HG02852 (cell line): ENCODE data around the gene VCAN.

Experiments used
- ATAC-seq: cut with Tn5 transposase; IDR thresholded peaks from one replicate; pipeline ENCODE4 v1.9.1; 2021; ENCODE audit warnings: mild to moderate bottlenecking, moderate library complexity; ENCODE audit not compliant: unreplicated experiment

The VCAN gene

DNA sequence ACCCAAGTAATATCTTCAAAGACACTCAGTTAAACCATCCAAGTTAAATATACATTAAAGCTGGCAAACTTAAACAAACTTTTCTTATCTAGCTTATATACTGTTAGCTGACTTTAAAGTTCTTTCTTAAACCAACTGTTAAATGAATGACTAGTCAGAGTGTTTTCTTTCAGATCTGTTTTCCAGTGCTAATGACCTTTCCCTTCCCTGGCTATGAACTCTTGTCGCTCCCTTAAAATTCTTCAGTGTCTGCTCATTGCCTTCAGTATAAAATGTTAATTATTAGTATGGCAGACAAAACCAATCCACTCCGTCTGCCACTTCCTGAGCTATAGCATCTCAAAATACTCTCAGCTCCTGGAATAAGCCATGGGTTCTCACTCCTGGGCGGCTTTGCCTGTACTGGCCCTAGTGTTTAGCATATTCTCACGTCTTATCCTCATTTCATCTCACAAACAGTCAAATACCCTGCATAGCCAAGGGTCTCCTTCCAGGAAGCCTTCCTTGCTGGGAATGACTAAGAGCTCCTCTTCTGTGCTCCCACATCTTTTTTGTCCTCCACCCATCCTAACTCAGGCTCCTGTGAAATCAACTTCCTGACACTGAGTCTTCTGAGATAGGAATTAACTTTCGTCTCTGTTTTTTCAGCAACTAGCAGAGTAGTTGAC is 87.7 kb downstream of the VCAN start:
- no peak for ATAC-seq

DNA sequence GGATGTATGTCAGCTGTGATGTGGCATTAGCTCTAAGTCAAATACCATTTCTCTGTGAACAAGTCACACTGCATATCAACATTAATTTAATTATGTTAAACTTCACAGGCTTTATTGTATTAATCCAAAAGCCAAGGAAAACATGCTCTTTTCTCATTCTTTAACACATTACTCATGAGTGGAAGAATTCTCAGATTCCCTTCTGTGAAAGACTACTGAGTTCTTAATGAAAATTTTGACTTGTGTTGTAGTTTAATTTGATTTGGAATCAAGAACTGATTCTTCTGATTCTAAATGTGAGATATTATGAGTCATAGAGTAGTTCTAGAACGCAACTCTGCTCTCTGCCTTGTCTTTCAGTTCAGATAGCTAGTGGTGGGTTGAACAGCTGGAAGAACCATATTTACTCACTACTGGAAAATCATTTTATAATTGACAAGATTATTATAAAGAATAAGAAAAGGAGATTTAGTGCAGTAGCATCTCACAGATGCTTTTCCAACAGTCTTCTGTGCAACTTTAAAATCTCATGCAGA is 90.6 kb downstream of the VCAN start:
- ATAC-seq, result no peak

DNA sequence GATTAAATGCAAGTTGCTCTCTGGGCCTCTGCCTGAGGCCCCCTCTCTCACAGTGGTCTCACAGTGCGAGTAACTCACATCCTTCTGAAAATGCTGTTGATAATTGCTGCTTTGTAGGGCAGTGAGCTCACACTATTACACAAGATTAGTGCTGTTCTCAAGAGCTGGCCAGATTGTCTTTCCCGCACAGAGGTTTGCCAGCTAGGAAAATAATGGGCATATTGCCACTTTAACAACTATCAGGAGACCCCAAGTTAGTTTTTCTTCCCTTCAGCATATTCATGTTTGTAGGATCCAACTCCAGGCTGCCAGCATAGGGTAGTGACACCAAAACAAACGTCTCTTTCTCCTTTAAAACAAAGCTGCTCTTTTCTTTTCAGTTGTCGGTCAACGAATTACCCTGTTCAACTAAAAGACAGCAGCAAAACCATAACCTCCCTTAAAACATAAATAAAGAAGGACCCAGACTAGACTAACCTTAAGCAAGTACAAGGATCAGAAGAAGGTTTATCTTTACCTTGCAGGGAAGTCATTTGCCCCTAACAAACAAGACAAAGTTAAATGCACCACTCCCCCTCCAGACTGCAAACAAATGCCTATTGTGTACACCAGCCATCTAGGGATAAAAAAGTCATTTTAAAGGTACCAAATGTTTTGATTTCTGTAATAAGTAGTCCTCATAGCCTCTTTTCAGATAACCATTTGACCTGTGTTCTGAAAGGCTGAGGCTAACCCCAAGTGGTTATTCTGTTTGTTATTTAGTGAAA is 91.4 kb downstream of the VCAN start:
- no peak for ATAC-seq

DNA sequence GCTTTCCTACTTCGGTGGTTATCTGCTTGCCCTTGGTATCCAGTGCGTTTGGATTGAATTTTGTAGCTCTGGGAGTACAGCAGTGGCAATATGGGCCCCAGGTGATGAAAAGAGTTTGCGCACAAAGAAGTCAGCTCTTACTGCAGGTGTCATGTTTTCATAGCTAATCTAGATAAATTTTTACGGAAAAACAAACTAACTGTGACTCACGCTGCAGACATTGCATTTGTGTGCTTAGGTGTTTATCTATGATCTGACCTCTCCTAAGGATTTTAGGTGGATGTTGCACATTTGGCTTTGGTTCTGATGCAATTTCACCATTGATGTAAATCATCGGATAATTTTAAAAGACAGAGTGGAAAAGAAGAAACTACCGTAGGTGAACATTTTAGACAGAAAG is 92.1 kb downstream of the VCAN start:
- no peak for ATAC-seq

DNA sequence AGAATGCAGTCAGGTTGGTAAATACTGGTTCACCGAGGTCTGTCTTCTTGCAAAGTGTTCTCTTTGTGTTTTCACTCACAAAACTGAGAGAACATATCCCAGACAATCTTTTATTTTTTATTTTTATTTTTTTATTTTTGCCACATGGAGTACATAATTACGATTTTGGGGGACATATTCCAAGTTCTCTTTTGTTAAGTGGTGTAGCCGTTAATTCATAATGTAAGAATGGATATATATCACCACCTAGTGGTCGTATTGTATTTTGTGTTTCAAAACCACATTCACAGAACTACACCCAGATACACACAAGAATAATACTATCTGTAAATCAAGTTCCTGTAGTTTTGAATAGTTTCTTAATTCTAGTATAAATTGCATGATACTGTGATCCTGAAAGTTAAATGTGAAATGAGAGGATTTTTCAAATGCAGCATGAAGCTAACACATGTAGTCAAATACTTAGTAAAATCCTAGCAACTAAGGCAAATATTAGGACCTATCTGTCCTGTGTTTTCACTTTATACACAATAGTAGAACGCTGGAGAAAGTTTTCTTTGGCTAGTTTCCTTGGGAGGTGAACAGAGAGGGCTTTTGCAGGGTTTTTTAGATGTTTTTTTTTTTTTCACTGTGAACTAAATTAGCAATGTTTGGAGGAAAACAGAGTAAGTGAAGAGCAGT is 92.7 kb downstream of the VCAN start:
- ATAC-seq, result peak; percentile 62

DNA sequence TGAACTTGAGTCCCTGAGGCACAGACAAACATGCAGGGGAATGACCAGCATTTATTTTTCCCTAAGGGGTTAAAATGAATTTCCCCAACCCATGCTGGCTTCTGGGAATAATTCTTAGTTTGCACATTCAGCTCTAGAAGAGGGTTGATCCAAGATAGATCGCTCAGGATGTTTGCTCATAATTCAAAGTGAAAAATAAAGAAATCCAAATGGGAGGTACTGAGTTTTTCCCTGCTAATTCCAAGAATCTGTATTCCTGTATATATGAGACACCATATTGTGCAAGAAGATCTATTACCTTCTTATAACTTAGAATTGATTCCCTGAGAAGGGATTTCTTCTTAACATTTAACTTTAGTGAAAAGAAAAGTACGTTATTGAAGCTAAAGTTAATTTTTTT is 96.2 kb downstream of the VCAN start:
- ATAC-seq, result no peak

DNA sequence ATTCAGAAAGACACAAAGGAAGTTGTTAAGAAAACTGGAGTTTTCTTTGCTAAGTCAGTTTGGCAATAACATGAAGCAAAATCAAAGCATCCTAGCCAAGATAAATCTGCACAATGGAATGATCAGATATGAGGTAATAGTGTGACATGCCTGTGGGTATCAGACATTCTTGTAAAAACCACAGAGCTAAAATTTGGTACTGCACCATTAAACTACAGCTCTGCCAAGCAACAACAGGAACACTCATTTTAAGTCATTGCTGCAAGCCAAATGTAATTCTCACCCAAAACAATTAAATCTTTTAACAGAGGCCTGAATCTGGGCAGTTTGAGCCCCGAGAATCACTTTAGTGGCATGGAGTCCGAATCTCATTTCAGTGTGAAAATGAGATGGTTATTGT is 96.6 kb downstream of the VCAN start:
- no peak for ATAC-seq

DNA sequence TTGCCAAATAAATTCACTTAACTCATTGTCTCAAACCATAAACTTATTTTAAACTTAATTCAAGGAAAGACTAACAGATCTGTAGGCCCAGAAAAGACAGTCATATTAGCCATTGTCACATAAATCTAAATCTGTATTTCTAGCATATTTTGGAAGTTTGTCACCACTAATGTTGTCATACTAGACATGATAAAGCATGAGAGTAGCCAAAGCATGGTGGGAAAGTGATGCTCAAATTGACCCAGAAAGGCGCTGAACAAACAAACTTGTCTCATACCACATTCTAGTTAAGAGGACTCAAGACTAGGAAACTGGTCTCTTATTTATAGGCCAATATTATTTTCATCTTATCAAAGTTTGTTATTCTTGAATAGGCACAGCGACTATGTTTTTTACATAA is 99.4 kb downstream of the VCAN start:
- ATAC-seq, result no peak

DNA sequence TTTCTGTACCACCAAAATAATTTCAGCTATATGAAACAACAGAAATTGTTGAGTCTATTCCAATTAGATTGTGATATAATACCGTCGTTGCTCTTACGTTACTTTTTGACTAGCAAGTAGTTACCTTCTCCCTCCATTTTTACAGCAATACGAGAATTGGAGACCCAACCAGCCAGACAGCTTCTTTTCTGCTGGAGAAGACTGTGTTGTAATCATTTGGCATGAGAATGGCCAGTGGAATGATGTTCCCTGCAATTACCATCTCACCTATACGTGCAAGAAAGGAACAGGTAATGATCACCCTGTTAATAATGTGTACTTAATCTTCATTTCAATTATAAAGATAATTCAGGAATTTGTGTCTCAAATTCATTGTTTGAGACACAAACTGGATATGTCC is 100.7 kb downstream of the VCAN start:
- no peak for ATAC-seq

DNA sequence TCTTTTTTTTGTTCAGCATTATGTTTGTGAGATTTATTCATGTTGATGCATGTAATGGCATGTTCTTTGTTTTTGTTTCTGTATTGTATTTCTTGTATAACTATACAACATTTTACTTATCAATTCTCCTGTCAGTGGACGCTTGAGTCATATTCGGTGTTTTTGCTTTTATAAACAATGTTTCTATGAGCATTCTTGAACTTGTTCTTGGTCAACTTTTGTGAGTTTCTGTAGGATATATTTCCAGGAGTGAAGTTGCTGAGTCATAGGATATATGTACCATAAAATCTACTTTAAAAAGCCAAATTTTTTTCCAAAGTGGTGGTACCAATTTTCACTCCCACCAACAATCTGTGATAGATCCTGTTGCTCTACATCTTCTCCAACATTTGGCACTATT is 104.8 kb downstream of the VCAN start:
- ATAC-seq, result no peak

DNA sequence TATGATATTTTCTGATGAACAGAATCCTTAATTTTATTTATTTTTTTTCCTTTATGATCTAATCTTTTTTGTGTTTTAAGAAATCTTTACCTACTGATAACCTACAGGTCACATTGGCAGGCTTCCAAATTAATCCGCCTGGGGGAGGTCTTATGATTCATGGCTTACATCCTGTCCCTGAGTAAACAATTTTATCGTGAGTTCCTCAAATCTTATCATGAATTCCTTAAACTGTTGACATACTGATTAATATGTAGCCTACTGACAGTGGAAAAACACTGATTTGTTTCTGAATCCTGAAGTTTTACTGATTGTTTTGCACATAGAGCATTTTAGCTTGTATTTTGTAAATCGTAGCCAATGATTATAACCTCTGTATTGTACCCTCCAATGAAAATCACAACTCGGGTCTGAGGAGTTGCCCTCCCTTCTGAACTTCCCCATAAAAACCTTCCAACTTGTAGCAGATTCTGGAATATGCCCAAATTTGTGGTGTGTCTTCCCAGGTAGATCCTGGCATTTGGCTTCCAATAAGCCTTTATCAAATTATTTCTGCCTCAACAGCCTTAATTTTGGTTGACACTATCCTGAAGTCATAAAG is 105.6 kb downstream of the VCAN start:
- ATAC-seq, result no peak

DNA sequence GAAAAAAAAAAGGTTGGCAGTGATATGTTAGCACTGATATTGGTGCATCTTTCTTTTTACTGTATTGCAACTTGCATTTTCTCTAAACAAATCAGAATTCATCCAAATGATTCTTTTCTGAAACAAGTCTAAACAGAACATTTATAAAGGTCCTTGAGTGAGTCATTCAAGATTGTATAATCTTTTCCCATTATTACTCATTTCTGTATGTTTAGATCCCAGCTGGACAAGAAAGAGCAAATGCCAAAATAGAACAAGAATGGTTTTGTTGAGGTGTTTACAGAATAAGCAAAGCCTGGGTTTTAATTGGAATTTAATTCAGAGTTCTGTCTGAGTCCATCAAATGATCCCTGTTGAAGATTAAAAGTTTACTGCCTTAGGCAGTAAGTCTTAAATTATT is 112.3 kb downstream of the VCAN start:
- ATAC-seq, result no peak

DNA sequence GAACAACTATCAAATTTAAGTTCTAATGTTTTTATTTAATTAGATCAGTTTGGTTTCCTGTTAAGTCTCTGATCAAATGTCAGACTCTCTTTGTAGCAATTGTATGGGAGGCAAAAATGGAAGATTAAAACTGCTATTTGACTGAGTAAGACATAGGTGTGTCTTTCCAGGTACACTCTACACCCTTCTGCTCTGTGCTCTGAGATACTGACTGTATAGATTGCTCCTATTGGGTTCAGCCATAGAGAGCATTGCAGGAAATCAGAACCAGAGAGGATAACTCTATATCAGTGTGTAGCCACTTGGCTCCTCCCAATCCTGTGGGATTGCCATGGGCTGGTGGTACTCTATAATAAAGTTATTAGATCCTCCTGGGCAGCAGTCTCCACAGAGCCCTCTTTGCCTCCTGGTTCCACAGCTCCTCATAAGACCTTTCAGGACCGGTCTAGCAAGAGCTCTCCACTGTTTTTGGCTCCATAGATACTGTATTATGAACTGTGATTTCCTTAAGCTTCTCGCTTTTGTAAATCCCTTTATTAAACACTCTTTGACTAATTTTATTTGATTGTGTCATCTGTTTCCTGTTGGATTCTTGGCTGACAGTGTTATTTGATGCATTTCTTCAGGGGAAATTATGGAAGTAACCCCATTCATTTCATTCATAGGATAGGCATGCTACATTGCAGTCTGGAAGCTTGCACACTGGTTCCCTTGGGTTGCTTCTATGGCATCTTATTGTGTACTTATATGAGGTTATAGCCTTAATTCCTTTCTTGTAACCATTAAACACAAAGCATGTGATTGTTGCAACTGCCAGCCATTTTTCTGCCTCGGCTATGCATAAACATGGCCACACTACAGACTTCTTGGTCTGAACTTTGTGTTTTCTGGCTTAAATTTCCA is 115.6 kb downstream of the VCAN start:
- ATAC-seq, result no peak

DNA sequence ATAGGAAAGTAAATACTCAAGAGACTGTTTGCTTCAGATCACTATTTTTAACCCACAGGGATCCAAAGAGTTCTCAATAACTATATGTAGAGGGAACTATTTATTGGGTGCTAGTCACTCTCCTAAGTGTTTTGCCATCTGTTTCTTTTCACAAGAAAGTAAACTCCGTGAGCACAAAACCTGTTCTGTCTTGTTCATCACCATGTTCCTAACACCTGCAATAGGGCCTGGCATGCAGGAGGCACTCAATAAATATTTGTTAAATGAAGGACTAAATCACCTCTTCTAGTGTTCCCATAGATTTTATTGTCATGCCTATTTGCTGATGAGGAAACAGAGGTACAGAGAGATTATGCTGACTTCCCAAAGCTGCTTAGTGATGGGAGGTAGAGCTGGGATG is 118.2 kb downstream of the VCAN start:
- no peak for ATAC-seq

DNA sequence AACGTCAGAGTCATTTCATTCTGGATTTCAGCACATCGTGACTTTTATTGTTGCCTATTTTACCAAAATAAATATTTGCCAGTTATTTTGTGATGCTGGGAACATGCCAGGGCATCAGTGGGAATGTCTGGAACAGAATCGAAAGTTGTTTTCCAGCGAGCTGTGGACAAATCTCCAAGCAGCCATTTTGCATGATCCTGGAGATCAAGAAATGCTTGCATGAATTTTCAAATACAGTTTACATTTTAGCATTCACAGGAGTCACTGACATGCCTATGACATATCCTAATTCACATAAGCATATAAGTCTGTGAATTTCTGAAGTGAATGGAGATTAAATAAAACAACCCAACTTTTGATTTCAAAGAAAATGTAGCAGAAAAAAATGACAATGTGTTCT is 119.4 kb downstream of the VCAN start:
- no peak for ATAC-seq

DNA sequence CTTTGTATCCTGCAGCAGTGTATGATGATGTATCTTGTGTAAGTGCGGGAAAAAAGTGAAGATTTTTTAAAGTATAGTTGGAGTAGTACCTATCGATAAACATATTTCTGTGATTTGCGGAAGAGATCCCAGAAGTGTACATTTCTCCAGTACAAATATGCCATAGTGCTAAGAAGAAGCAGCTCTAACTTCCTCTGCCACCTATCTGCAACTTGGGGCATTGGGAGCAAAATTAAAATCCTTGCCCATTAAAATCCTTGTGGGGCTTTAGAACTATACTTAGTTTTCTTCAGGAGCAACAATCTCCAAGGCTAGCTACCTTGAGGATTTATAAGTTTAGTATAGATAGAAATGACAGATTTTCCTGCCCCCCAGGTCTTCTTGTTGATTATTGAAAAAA is 123.7 kb downstream of the VCAN start:
- no peak for ATAC-seq

DNA sequence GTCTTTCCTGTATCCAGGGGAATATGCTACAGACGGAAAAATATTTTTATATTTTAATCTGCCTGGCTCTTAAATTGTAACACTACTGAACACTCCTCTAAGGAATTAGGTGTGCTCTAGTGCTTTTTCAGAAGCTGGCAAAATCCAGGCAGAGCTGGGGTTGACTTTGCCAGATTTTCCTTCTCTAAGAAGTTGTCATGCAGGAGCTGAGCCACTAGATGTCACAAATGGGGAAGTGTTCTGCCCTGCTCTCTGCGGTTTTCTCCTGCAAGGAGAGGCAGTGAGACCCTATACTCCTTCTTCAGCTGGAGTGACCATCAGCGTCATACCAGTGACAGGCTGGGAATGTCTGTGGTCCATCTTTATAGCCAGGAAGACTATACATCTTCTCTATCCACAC is 136.6 kb downstream of the VCAN start:
- ATAC-seq, result peak; percentile 60

DNA sequence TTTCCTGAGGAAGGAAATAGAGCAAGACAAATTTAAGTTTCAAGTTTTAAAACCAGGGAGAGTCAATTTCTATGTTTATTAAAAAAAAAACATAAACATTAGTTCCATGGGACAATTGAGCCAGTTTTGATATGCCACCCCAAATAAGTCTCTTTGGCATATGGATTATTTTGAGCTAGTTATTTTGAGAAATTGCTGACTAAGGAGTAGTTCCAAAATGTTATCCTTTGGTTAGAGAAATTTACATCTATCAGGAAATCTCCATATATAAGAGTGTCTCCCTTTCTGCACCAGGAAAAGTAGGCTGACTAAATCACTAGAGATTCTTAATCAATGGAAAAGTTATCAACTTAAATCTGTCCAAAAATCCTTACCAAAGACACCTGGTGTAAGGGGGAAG is 143.3 kb downstream of the VCAN start:
- ATAC-seq, result no peak

DNA sequence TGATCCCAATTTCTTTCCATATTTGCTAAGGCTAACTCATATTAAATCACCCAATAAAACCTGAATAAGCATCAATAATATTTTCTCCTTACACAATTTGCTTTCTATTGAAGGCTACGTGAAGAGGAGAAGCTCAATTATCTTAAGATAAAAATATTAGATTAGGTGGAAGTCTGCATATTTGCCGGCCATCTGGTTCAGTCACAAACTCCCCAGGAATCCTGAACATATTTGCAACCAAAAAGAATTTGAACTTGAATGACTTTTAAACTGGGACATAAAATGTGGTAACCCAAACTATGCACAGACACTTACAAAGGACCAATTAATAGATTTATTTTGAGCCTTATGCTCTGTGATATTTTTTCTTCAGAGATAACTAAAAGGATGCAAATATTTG is 156.8 kb downstream of the VCAN start:
- ATAC-seq, result no peak
